Astrocyte (in vitro differentiated cells and primary cell): ENCODE data around the gene CD247.

ENCODE experiments used
- CTCF ChIP-seq: IDR thresholded peaks from 2 replicates; pipeline ENCODE4 v1.5.1; 2011; ENCODE audit warnings: low read depth, mild to moderate bottlenecking, inconsistent platforms, low read length, moderate library complexity; ENCODE audit not compliant: insufficient read depth
- EZH2 ChIP-seq: IDR thresholded peaks from 2 replicates; pipeline ENCODE4 v1.6.1; 2012; ENCODE audit warnings: mild to moderate bottlenecking, low read length, inconsistent platforms; ENCODE audit not compliant: insufficient read depth

DNA sequence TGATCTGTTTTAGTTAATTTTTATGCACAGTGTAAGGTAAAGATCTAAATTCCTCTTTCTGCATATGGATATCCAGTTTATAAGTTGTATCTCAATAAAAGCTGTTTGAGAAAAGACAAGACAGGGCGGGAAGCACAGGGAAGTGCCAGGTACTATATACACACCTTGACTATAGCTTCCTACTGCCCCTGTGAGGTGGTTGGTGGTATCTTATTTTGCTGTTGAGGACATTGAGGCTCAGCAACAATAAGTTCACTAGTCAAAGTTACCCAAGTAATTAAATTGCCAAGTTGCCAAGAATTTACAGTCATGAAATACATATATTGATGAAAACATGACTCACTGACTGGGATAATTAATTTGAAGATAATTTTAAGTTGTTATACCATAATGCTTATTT lies 109.1 kb downstream of the CD247 start:
- TF ChIP-seq CTCF (no peak), EZH2 (no peak)
